Calu3 (cell line): ENCODE measurements around the gene IL17REL. TPM values are rescaled to one million over a fixed set of nuclear protein-coding genes. Genes with fewer than 3 reads are reported as not detected.

Experiments
- BruUV-seq: library from RNA; stranded (reverse); fragments of 400-500 nt; replicated peaks from 2 replicates; lab custom pipeline; 2021; lab: Mats Ljungman, UMichigan
- CTCF ChIA-PET: fragments of 300-600 bp; sonication (Branson Sonifier 250); formaldehyde crosslinking; loops from one replicate; lab custom pipeline; 2022; ENCODE audit warnings: antibody characterized with exemption; lab: Charles Lee
- DNase-seq: peaks from one replicate; pipeline ENCODE4 v3.0.0; 2022
- H3K27ac Mint-ChIP-seq: one replicate; pipeline ENCODE4 v1.8.0; 2022; ENCODE audit warnings: mixed read lengths; ENCODE audit not compliant: unreplicated experiment
- H3K27me3 Mint-ChIP-seq: one replicate; pipeline ENCODE4 v1.8.0; 2022; ENCODE audit warnings: mixed read lengths; ENCODE audit not compliant: unreplicated experiment
- H3K36me3 Mint-ChIP-seq: one replicate; pipeline ENCODE4 v1.8.0; 2022; ENCODE audit warnings: mild to moderate bottlenecking, moderate library complexity, mixed read lengths; ENCODE audit not compliant: insufficient read depth, unreplicated experiment
- H3K4me1 Mint-ChIP-seq: one replicate; pipeline ENCODE4 v1.8.0; 2022; ENCODE audit warnings: mild to moderate bottlenecking, low read depth, mixed read lengths; ENCODE audit not compliant: unreplicated experiment
- H3K4me3 Mint-ChIP-seq: one replicate; pipeline ENCODE4 v1.8.0; 2022; ENCODE audit warnings: mild to moderate bottlenecking, low read depth, moderate library complexity, mixed read lengths; ENCODE audit not compliant: unreplicated experiment
- H3K9me3 Mint-ChIP-seq: one replicate; pipeline ENCODE4 v1.8.0; 2022; ENCODE audit warnings: low read depth, mixed read lengths; ENCODE audit not compliant: unreplicated experiment
- CTCF ChIP-seq: fragments of 200-600 bp; IDR thresholded peaks from one replicate; pipeline ENCODE4 v1.8.0; 2022; ENCODE audit warnings: antibody characterized with exemption; ENCODE audit not compliant: unreplicated experiment
- intact Hi-C: fragments of 100-400 bp; cut with micrococcal nuclease; formaldehyde crosslinking; loops from one replicate; pipeline ENCODE4 v1.10.0; 2022; ENCODE audit not compliant: unreplicated experiment
- total RNA-seq: library from RNA; stranded (reverse); gene quantifications from 2 replicates; pipeline ENCODE4 v1.2.3, GENCODE V29; 2022

The IL17REL gene
- total RNA-seq, 1 experiment from 2014 or later, result not detected

- no peaks in the 10 kb centered on the region for H3K9me3 Mint-ChIP-seq
- H3K4me1 Mint-ChIP-seq, result peaks cover 18% of the 10 kb centered on the region
- peaks cover 18% of the 10 kb centered on the region for H3K36me3 Mint-ChIP-seq
- H3K27me3 Mint-ChIP-seq, result peaks cover 55% of the 10 kb centered on the region
- H3K4me3 Mint-ChIP-seq, result no peak overlapping the region
- no TSS peak for BruUV-seq
- H3K27ac Mint-ChIP-seq, result no peak overlapping the region
- intact Hi-C loops, result no loop called here
- CTCF ChIA-PET, result interaction anchor here (0.9 kb wide), 1 partner anchor 101 kb away, joined by 3 read pairs; no protein-coding TSS in a partner anchor
- no peak for DNase-seq
- no peak for TF ChIP-seq CTCF
These were observed 19.7 kb upstream of the IL17REL start for GRCh38 chr22:50032109-50032871.

- no TSS peak for BruUV-seq
- Mint-ChIP-seq H3K4me3 (no peak overlapping the region), H3K4me1 (peaks cover 20% of the 10 kb centered on the region), H3K27ac (no peak overlapping the region), H3K9me3 (no peaks in the 10 kb centered on the region), H3K36me3 (peaks cover 18% of the 10 kb centered on the region), H3K27me3 (peaks cover 46% of the 10 kb centered on the region)
- intact Hi-C loops, result loop anchor here (2.0 kb wide), 1 partner anchor 265 kb away; no protein-coding TSS in a partner anchor
- CTCF ChIA-PET, result interaction anchor here (0.5 to 2.1 kb wide), 7 partner anchors 29 to 264 kb away, joined by 3 to 46 read pairs (median 5); no protein-coding TSS in a partner anchor
- no peak for TF ChIP-seq CTCF
- no peak for DNase-seq
These were observed 18.9 kb upstream of the IL17REL start for GRCh38 chr22:50031189-50032091.

- peak overlapping the region; percentile 57 for H3K4me3 Mint-ChIP-seq
These were observed 18.0 kb upstream of the IL17REL start for GRCh38 chr22:50030297-50031188.

More at GRCh38 chr22:50030297-50031188, 18.0 kb upstream of the IL17REL start:
- BruUV-seq, result no TSS peak
- Mint-ChIP-seq H3K4me1 (peaks cover 20% of the 10 kb centered on the region), H3K27me3 (peaks cover 40% of the 10 kb centered on the region), H3K9me3 (no peaks in the 10 kb centered on the region), H3K36me3 (peaks cover 18% of the 10 kb centered on the region), H3K27ac (no peak overlapping the region)
- intact Hi-C loops, result loop anchor here (1.0 to 2.0 kb wide), 2 partner anchors 99 to 264 kb away; no protein-coding TSS in a partner anchor
- peak; percentile 90 for DNase-seq
- CTCF ChIA-PET, result interaction anchor here (0.6 to 2.1 kb wide), 20 partner anchors 17 to 263 kb away, joined by 3 to 46 read pairs (median 4); partner anchors contain the start of gene PIM3
- peak; percentile 93 for TF ChIP-seq CTCF
